GM12874 (cell line): ENCODE results near the gene MAGOHB.

ENCODE experiments used
- CTCF ChIP-seq: IDR thresholded peaks from 2 replicates; pipeline ENCODE4 v1.5.1; 2011; ENCODE audit warnings: low read depth, mild to moderate bottlenecking, control low read depth, low read length, moderate library complexity; ENCODE audit not compliant: insufficient read depth

The MAGOHB gene

GRCh38 chr12:10613349-10614055 is at the start of gene MAGOHB:
MAGOHB (minus strand) TSS chr12:10613609; CDS start chr12:10613532, 77 bp downstream.
- no peak for TF ChIP-seq CTCF

- no peak for TF ChIP-seq CTCF
Measured at GRCh38 chr12:10661338-10661737, 47.9 kb upstream of the MAGOHB start.

- no peak for TF ChIP-seq CTCF
Measured at GRCh38 chr12:10654003-10654402, 40.6 kb upstream of the MAGOHB start.

- no peak for TF ChIP-seq CTCF
Measured at GRCh38 chr12:10652192-10652591, 38.8 kb upstream of the MAGOHB start.

- TF ChIP-seq CTCF, result no peak
Measured at GRCh38 chr12:10645910-10646309, 32.5 kb upstream of the MAGOHB start.

- TF ChIP-seq CTCF, result no peak
Measured at GRCh38 chr12:10641735-10642500, 28.5 kb upstream of the MAGOHB start.

- no peak for TF ChIP-seq CTCF
Measured at GRCh38 chr12:10638728-10639127, 25.3 kb upstream of the MAGOHB start.
